ENCODE results near the gene MICAL2. TPM values are rescaled to one million over a fixed set of nuclear protein-coding genes. Genes with fewer than 3 reads are reported as not detected.

MICAL2 gene
- total RNA-seq, 1 experiment from 2014 or later = 151 TPM

DNA sequence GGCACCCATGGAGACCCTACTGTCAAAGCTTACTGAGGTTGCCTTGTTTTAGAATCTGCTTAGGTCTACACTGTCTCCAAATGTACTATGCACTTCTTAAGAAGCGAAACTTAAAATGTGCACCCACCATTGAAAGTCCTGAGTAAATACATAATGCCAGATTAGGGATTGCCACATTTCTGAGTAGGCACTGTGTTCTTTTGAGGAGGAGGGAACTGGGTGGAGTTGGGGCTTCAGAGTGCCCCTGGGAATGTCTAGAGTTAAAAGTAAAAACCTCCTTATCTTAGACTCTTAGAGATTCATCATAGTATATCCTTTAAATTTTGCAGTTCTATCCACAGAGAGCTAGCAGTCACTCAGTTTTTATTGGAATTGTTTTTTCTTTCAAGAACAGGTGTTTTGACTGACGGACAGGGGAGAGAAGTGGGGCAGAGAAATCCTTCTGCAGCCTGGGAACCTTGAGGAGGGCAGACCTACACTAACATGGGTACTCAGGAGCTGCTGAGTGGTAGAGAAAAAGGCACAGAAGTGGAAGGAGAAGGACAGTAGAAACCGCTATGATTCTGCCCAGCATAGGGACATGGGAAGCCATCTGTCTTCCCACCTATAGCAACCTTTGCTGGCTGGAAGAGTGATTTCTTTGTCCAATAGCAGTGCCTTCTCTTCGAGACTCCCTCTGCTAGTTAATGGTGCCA is 33.4 kb upstream of the MICAL2 start:
- H3K9me3 Mint-ChIP-seq (ENCODE audit: unreplicated experiment) = no peaks in the 10 kb centered on the region
- peak overlapping the region; percentile 54 for H3K4me3 Mint-ChIP-seq (ENCODE audit: unreplicated experiment)
- H3K27me3 Mint-ChIP-seq (ENCODE audit: insufficient read depth, unreplicated experiment) = no peaks in the 10 kb centered on the region
- peak; percentile 64 for DNase-seq (ENCODE audit: unreplicated experiment)
- TSS peak; percentile 57 for BruUV-seq (replicated peaks)
- peaks cover 43% of the 10 kb centered on the region for H3K4me1 Mint-ChIP-seq (ENCODE audit: insufficient read depth, unreplicated experiment)
- POLR2A ChIA-PET = interaction anchor here (0.6 to 5.6 kb wide), 9 partner anchors 10 to 255 kb away, joined by 3 to 82 read pairs (median 5); partner anchors contain the start of gene USP47
- CTCF ChIA-PET = interaction anchor here (0.6 to 2.1 kb wide), 7 partner anchors 10 to 204 kb away, joined by 3 to 5 read pairs (median 3); no protein-coding TSS in a partner anchor
- no peaks in the 10 kb centered on the region for H3K36me3 Mint-ChIP-seq (ENCODE audit: insufficient read depth, unreplicated experiment)
- peak overlapping the region; percentile 87 for H3K27ac Mint-ChIP-seq (ENCODE audit: low read depth, unreplicated experiment)
- intact Hi-C loops (cut with micrococcal nuclease) = no loop called here
- TF ChIP-seq, protein P1, sequence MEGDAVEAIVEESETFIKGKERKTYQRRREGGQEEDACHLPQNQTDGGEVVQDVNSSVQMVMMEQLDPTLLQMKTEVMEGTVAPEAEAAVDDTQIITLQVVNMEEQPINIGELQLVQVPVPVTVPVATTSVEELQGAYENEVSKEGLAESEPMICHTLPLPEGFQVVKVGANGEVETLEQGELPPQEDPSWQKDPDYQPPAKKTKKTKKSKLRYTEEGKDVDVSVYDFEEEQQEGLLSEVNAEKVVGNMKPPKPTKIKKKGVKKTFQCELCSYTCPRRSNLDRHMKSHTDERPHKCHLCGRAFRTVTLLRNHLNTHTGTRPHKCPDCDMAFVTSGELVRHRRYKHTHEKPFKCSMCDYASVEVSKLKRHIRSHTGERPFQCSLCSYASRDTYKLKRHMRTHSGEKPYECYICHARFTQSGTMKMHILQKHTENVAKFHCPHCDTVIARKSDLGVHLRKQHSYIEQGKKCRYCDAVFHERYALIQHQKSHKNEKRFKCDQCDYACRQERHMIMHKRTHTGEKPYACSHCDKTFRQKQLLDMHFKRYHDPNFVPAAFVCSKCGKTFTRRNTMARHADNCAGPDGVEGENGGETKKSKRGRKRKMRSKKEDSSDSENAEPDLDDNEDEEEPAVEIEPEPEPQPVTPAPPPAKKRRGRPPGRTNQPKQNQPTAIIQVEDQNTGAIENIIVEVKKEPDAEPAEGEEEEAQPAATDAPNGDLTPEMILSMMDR (IDR thresholded peaks at IDR 0.05; ENCODE audit: unreplicated experiment) = no peak

DNA sequence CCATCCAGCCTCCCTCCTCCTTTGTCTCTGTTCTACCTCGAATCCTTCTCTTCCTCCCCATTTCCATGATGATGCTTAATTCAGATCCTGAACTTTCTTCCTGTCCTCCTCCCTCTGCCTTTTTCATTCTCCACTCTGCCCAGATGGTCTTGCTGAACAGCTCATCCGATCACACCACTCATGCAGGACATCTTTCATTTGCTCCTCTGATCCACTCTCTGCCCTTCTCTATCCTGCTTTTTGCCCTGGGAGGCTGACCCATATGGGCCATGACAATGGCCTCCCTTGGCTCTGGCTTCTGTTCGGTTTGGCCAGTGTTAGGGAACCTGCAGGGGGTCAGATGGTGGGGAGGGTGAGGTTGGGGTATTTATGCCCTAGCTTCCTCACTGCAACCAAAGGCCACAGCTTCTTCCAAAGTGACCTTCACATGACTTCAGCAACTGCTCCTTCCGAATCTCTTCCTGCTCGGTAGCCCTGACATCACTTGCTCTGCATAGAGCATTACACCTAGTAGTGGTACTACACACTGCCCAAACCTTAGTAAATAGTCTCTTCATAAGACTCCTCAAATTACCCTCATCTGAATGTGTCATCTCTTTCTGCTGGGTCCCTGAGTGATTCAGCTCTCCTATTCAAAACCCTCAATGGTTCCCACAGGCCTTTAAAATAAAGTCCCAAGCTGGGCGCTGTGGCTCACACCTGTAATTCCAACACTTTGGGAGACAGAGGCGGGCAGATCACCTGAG is 32.7 kb upstream of the MICAL2 start:
- Mint-ChIP-seq H3K27me3 (ENCODE audit: insufficient read depth, unreplicated experiment) (no peaks in the 10 kb centered on the region), H3K36me3 (ENCODE audit: insufficient read depth, unreplicated experiment) (no peaks in the 10 kb centered on the region), H3K4me3 (ENCODE audit: unreplicated experiment) (peak overlapping the region; percentile 32), H3K9me3 (ENCODE audit: unreplicated experiment) (no peaks in the 10 kb centered on the region), H3K27ac (ENCODE audit: low read depth, unreplicated experiment) (peak overlapping the region; percentile 87), H3K4me1 (ENCODE audit: insufficient read depth, unreplicated experiment) (peaks cover 43% of the 10 kb centered on the region)
- no TSS peak for BruUV-seq (replicated peaks)
- no peak for DNase-seq (ENCODE audit: unreplicated experiment)
- ChIA-PET POLR2A (interaction anchor here (0.9 to 5.6 kb wide), 5 partner anchors 9 to 49 kb away, joined by 4 to 82 read pairs (median 9); no protein-coding TSS in a partner anchor), CTCF (interaction anchor here (0.6 to 2.1 kb wide), 9 partner anchors 10 to 807 kb away, joined by 3 to 7 read pairs (median 3); no protein-coding TSS in a partner anchor)
- intact Hi-C loops (cut with micrococcal nuclease) = no loop called here
- TF ChIP-seq, protein P1 (IDR thresholded peaks at IDR 0.05; ENCODE audit: unreplicated experiment) = no peak

DNA sequence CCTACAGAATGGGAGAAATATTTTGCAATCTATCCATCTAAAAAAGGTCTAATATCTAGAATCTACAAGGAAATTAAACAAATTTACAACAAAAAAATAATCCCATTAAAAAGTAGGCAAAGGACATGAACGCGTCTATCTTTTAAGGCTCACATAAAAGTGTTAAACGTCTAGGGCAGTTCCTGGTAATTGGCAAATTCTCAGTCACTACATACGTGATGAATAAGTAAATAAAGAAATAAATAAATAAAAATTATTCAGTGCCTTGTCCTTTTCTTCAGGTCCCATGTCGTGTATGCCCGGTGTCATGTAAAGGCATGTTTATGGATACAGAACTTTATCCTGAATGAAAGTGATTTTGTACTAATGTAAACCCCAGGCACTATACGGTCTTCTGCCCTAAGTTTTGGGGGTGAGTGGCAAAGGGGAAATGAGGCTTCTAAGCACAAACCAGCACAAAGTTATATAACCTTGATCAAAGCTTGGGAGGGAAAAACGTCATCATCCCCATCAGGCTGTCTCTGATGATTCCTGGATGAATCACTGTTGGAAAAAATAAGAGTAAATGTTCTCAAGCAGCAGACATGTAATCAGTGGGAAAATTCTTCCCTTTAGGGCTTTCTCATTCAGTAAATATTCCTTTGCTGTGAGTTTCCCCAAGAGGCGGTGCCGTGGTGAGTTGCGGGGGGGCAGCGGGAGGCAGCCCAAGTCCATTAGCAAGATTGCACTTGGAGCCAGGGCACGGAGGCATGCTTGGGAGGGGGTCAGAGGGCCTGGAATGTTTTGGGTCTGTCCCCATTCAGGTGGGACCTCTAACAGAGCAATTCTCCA is 30.4 kb upstream of the MICAL2 start:
- TF ChIP-seq, protein P1 (IDR thresholded peaks at IDR 0.05; ENCODE audit: unreplicated experiment) = no peak
- intact Hi-C loops (cut with micrococcal nuclease) = loop anchor here (2.0 kb wide), 1 partner anchor 13 kb away; no protein-coding TSS in a partner anchor
- peak overlapping the region; percentile 91 for H3K27ac Mint-ChIP-seq (ENCODE audit: low read depth, unreplicated experiment)
- BruUV-seq (replicated peaks) = TSS peak; percentile 87
- ChIA-PET POLR2A (interaction anchor here (0.6 to 5.6 kb wide), 11 partner anchors 9 to 1776 kb away, joined by 3 to 82 read pairs (median 3); no protein-coding TSS in a partner anchor), CTCF (interaction anchor here (0.7 kb wide), 1 partner anchor 8 kb away, joined by 3 read pairs; no protein-coding TSS in a partner anchor)
- no peaks in the 10 kb centered on the region for H3K9me3 Mint-ChIP-seq (ENCODE audit: unreplicated experiment)
- no peaks in the 10 kb centered on the region for H3K27me3 Mint-ChIP-seq (ENCODE audit: insufficient read depth, unreplicated experiment)
- peak; percentile 92 for DNase-seq (ENCODE audit: unreplicated experiment)
- peak overlapping the region; percentile 46 for H3K4me3 Mint-ChIP-seq (ENCODE audit: unreplicated experiment)
- peaks cover 43% of the 10 kb centered on the region for H3K4me1 Mint-ChIP-seq (ENCODE audit: insufficient read depth, unreplicated experiment)
- no peaks in the 10 kb centered on the region for H3K36me3 Mint-ChIP-seq (ENCODE audit: insufficient read depth, unreplicated experiment)

All from MCF 10A (cell line).